DND-41 (cell line): ENCODE measurements around the gene GALNT1.

Experiments
- EZH2 ChIP-seq: IDR thresholded peaks from 3 replicates; pipeline ENCODE4 v1.6.1; 2012; ENCODE audit warnings: borderline replicate concordance, low read depth, mild to moderate bottlenecking, moderate library complexity, low read length, inconsistent platforms; ENCODE audit not compliant: severe bottlenecking
- TF ChIP-seq, protein P1 (sequence below): IDR thresholded peaks from 2 replicates; pipeline ENCODE4 v1.5.1; 2012; ENCODE audit warnings: borderline replicate concordance, low read length, moderate library complexity, mild to moderate bottlenecking; ENCODE audit not compliant: poor library complexity, severe bottlenecking; ENCODE audit errors: extremely low read depth

DNA sequence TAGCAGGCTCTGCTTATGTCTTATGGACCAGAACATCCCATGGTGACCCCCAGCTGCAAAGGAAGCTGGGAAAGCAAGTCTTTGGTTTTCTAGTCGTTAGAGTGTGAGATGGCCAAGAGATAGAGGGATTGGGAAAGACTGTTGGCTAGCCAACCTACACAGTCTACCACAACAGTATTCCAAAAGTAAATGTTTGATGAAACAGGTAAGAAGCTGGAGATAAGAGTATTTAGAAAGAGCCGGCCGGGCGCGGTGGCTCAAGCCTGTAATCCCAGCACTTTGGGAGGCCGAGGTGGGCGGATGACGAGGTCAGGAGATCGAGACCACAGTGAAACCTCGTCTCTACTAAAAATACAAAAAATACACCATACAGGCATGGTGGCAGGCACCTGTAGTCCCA is 124.4 kb downstream of the GALNT1 start:
- TF ChIP-seq, protein P1, sequence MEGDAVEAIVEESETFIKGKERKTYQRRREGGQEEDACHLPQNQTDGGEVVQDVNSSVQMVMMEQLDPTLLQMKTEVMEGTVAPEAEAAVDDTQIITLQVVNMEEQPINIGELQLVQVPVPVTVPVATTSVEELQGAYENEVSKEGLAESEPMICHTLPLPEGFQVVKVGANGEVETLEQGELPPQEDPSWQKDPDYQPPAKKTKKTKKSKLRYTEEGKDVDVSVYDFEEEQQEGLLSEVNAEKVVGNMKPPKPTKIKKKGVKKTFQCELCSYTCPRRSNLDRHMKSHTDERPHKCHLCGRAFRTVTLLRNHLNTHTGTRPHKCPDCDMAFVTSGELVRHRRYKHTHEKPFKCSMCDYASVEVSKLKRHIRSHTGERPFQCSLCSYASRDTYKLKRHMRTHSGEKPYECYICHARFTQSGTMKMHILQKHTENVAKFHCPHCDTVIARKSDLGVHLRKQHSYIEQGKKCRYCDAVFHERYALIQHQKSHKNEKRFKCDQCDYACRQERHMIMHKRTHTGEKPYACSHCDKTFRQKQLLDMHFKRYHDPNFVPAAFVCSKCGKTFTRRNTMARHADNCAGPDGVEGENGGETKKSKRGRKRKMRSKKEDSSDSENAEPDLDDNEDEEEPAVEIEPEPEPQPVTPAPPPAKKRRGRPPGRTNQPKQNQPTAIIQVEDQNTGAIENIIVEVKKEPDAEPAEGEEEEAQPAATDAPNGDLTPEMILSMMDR: no peak
- TF ChIP-seq EZH2: no peak
